GM21515 (cell line): ENCODE results near the gene PYCARD.
"Not testable (repeated sequence)": the region's sequence is repeated elsewhere in the genome, so short reads cannot be mapped to it uniquely, and the experiment has no call there.

Source experiments
- ATAC-seq: cut with Tn5 transposase; IDR thresholded peaks from one replicate; pipeline ENCODE4 v1.9.1; 2021; ENCODE audit not compliant: unreplicated experiment

PYCARD gene

GRCh38 chr16:31202414-31203375, at the start of gene PYCARD:
PYCARD (minus strand) TSS chr16:31202760; CDS start chr16:31202690, 70 bp downstream.
- peak; percentile 29 for ATAC-seq

- no peak for ATAC-seq
Observed at GRCh38 chr16:31251435-31251834, 48.9 kb upstream of the PYCARD start.

GRCh38 chr16:31250782-31251384, 48.3 kb upstream of the PYCARD start:
- ATAC-seq: no peak

- ATAC-seq: no peak
Observed at GRCh38 chr16:31248344-31248743, 45.8 kb upstream of the PYCARD start.

- ATAC-seq: no peak
Observed at GRCh38 chr16:31246296-31246695, 43.7 kb upstream of the PYCARD start.

- ATAC-seq: not testable (repeated sequence)
Observed at GRCh38 chr16:31245598-31245997, 43.0 kb upstream of the PYCARD start.

- peak; percentile 54 for ATAC-seq
Observed at GRCh38 chr16:31243734-31244670, 41.4 kb upstream of the PYCARD start.

GRCh38 chr16:31242206-31242605, 39.6 kb upstream of the PYCARD start:
- ATAC-seq: no peak

GRCh38 chr16:31238041-31238440, 35.5 kb upstream of the PYCARD start:
- no peak for ATAC-seq

- no peak for ATAC-seq
Observed at GRCh38 chr16:31229501-31229900, 26.9 kb upstream of the PYCARD start.

- ATAC-seq: no peak
Observed at GRCh38 chr16:31228206-31228605, 25.6 kb upstream of the PYCARD start.

GRCh38 chr16:31225193-31225592, 22.6 kb upstream of the PYCARD start:
- ATAC-seq: no peak

GRCh38 chr16:31224092-31224955, 21.8 kb upstream of the PYCARD start:
- ATAC-seq: no peak

- no peak for ATAC-seq
Observed at GRCh38 chr16:31223044-31223443, 20.5 kb upstream of the PYCARD start.

- ATAC-seq: no peak
Observed at GRCh38 chr16:31221357-31222160, 19.0 kb upstream of the PYCARD start.

GRCh38 chr16:31219154-31219741, 16.7 kb upstream of the PYCARD start:
- ATAC-seq: no peak

- ATAC-seq: no peak
Observed at GRCh38 chr16:31217136-31217530, 14.6 kb upstream of the PYCARD start.

- ATAC-seq: no peak
Observed at GRCh38 chr16:31216422-31217135, 14.0 kb upstream of the PYCARD start, which contains the start of gene PYDC1. PYDC1 (minus strand) TSS chr16:31217135; CDS start chr16:31217028, 107 bp downstream.
